GM23338 (cell line): ENCODE data around the gene EXOC4. TPM values are rescaled to one million over a fixed set of nuclear protein-coding genes. Genes with fewer than 3 reads are reported as not detected.

Experiments
- ATAC-seq: fragments of 200-7000 bp; cut with Tn5 transposase; 3 replicates; pipeline ENCODE4 v1.9.1; 2020
- DNase-seq: peaks from one replicate; pipeline ENCODE4 v3.0.0-alpha.2; 2015; ENCODE audit warnings: low spot score
- H2AFZ ChIP-seq: fragments of 200-600 bp; sonication (generic); 2 replicates; pipeline ENCODE4 v1.8.0; 2016; ENCODE audit warnings: antibody characterized with exemption, mild to moderate bottlenecking, moderate library complexity
- H3F3A ChIP-seq: fragments of 200-600 bp; sonication (generic); replicated peaks from 2 replicates; pipeline ENCODE4 v1.8.0; 2017; ENCODE audit warnings: antibody characterized with exemption, mixed run types, low read depth
- H3K27ac ChIP-seq: fragments of 200-600 bp; sonication (generic); 2 replicates; pipeline ENCODE4 v1.6.1; 2016; ENCODE audit warnings: low read depth
- H3K27me3 ChIP-seq: fragments of 200-600 bp; sonication (generic); 2 replicates; pipeline ENCODE4 v1.8.0; 2016; ENCODE audit warnings: mild to moderate bottlenecking, mixed run types, moderate library complexity; ENCODE audit not compliant: insufficient read depth
- H3K36me3 ChIP-seq: fragments of 200-600 bp; sonication (generic); 2 replicates; pipeline ENCODE4 v1.8.0; 2016; ENCODE audit warnings: mild to moderate bottlenecking; ENCODE audit not compliant: insufficient read depth
- H3K4me1 ChIP-seq: fragments of 200-600 bp; sonication (generic); 2 replicates; pipeline ENCODE4 v1.8.0; 2016; ENCODE audit warnings: mild to moderate bottlenecking, moderate library complexity; ENCODE audit not compliant: insufficient read depth
- H3K4me2 ChIP-seq: fragments of 200-600 bp; sonication (generic); 2 replicates; pipeline ENCODE4 v1.7.1; 2017; ENCODE audit warnings: mixed run types
- H3K4me3 ChIP-seq: fragments of 200-600 bp; sonication (generic); 2 replicates; pipeline ENCODE4 v1.6.1; 2016; ENCODE audit warnings: mixed run types
- H3K79me2 ChIP-seq: fragments of 200-600 bp; sonication (generic); replicated peaks from 2 replicates; pipeline ENCODE4 v1.8.0; 2017; ENCODE audit warnings: mild to moderate bottlenecking; ENCODE audit not compliant: insufficient read depth
- H3K9me2 ChIP-seq: fragments of 200-600 bp; sonication (generic); 2 replicates; pipeline ENCODE4 v1.8.0; 2017; ENCODE audit not compliant: insufficient read depth
- H4K20me1 ChIP-seq: fragments of 200-600 bp; sonication (generic); replicated peaks from 2 replicates; pipeline ENCODE4 v1.8.0; 2017; ENCODE audit warnings: mild to moderate bottlenecking; ENCODE audit not compliant: insufficient read depth
- H3K27ac Mint-ChIP-seq: 2 replicates; pipeline ENCODE4 v1.8.0; 2020; ENCODE audit warnings: inconsistent platforms, mild to moderate bottlenecking, moderate library complexity, mixed read lengths
- H3K27me3 Mint-ChIP-seq: 3 replicates; pipeline ENCODE4 v1.8.0; 2022; ENCODE audit warnings: low read depth, mild to moderate bottlenecking, moderate library complexity, mixed read lengths, inconsistent platforms; ENCODE audit not compliant: insufficient read depth, poor library complexity
- H3K36me3 Mint-ChIP-seq: 3 replicates; pipeline ENCODE4 v1.8.0; 2021; ENCODE audit warnings: low read depth, mild to moderate bottlenecking, inconsistent platforms, moderate library complexity, mixed read lengths
- H3K4me1 Mint-ChIP-seq: 3 replicates; pipeline ENCODE4 v1.8.0; 2020; ENCODE audit warnings: mild to moderate bottlenecking, inconsistent platforms, mixed read lengths
- H3K4me3 Mint-ChIP-seq: 3 replicates; pipeline ENCODE4 v1.8.0; 2021; ENCODE audit warnings: moderate library complexity, mild to moderate bottlenecking, inconsistent platforms, mixed read lengths
- H3K9me3 Mint-ChIP-seq: 3 replicates; pipeline ENCODE4 v1.8.0; 2020; ENCODE audit warnings: moderate library complexity, mild to moderate bottlenecking, inconsistent platforms, mixed read lengths
- CREB1 ChIP-seq: fragments of 250-450 bp; sonication (Bioruptor Pico); IDR thresholded peaks from 2 replicates; pipeline ENCODE4 v1.5.0; 2020; ENCODE audit warnings: low read depth, mild to moderate bottlenecking, moderate library complexity
- CTCF ChIP-seq, 2 experiments: fragments of 200-600 bp in 1 of 2; sonication (generic) in 1 of 2; conservative IDR thresholded peaks; 2 replicates each; pipeline versions ENCODE4 v1.5.1 to v1.6.1; 2016 to 2017; ENCODE audit warnings: antibody characterized with exemption in 2 of 2, low read depth in 2 of 2, mild to moderate bottlenecking in 2 of 2, moderate library complexity in 1 of 2
- EZH2 ChIP-seq: fragments of 200-600 bp; sonication (generic); IDR thresholded peaks from one replicate; pipeline ENCODE4 v1.8.0; 2017; ENCODE audit warnings: antibody characterized with exemption, mild to moderate bottlenecking, low read depth; ENCODE audit not compliant: unreplicated experiment
- EZH2phosphoT487 ChIP-seq: fragments of 200-600 bp; sonication (generic); IDR thresholded peaks from one replicate; pipeline ENCODE4 v1.8.1; 2018; ENCODE audit warnings: antibody characterized with exemption; ENCODE audit not compliant: unreplicated experiment
- JUNB ChIP-seq: IDR thresholded peaks from one replicate; pipeline ENCODE4 v1.6.1; 2016; ENCODE audit warnings: antibody characterized with exemption; ENCODE audit not compliant: unreplicated experiment
- NANOG ChIP-seq: IDR thresholded peaks from 2 replicates; pipeline ENCODE4 v1.6.1; 2016; ENCODE audit warnings: antibody characterized with exemption, borderline replicate concordance
- POLR2AphosphoS5 ChIP-seq: IDR thresholded peaks from 2 replicates; pipeline ENCODE4 v1.6.1; 2016; ENCODE audit warnings: antibody characterized with exemption, low read depth
- STAT1 ChIP-seq: IDR thresholded peaks from one replicate; pipeline ENCODE4 v1.6.1; 2016; ENCODE audit warnings: antibody characterized with exemption; ENCODE audit not compliant: unreplicated experiment
- ZNF114 ChIP-seq: fragments of 250-450 bp; sonication (Bioruptor Pico); IDR thresholded peaks from 2 replicates; pipeline ENCODE4 v1.5.0; 2020; ENCODE audit warnings: mild to moderate bottlenecking, moderate library complexity
- ZNF331 ChIP-seq: fragments of 250-450 bp; sonication (Bioruptor Pico); IDR thresholded peaks from 2 replicates; pipeline ENCODE4 v1.5.0; 2020; ENCODE audit warnings: low read depth, mild to moderate bottlenecking, moderate library complexity
- ZNF462 ChIP-seq: fragments of 250-450 bp; sonication (Bioruptor Pico); IDR thresholded peaks from 2 replicates; pipeline ENCODE4 v1.5.0; 2020; ENCODE audit warnings: mild to moderate bottlenecking, moderate library complexity
- polyA plus RNA-seq: library from polyadenylated mRNA; unstranded; fragments of >200 nt; fragmentation: Nextera tagmentation; extraction: Ambion mirVana; gene quantifications from 2 replicates; pipeline ENCODE4 v1.2.1, GENCODE V29; 2016
- total RNA-seq: library from RNA; depleted of rRNA; stranded (reverse); fragments of >200 nt; shearing (Covaris generic); gene quantifications from 2 replicates; pipeline ENCODE4 v1.2.3, GENCODE V29; 2014
- TF ChIP-seq, protein P1 (sequence below): IDR thresholded peaks from 2 replicates; pipeline ENCODE4 v1.6.1; 2016; ENCODE audit warnings: antibody characterized with exemption
- TF ChIP-seq, protein P2 (sequence below): IDR thresholded peaks from one replicate; pipeline ENCODE4 v1.6.1; 2018; ENCODE audit warnings: antibody characterized with exemption; ENCODE audit not compliant: unreplicated experiment

EXOC4 gene
- total and polyA plus RNA-seq, 2 experiments from 2014 or later, result 37.5 to 52.7 TPM

DNA sequence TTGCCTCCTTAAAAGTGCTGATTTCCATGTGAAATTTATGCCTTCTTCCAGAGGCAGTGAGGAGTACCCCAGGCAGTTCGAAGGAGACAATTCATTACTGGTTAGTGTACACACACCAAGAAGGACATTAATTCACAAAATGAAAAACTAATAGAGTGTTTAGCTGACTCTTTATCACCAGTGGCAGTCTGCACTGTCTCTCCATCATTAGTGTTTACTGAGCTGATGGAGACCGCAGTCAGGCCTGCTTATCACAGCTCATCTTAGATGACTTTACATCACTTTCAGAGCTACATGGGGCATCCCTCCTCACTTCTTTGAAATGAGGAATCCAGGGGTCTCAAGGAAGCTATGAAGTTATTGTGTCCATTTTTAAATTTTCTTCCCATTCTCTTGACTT, 718.7 kb downstream of the EXOC4 start:
- Mint-ChIP-seq H3K27me3 (peaks cover 4% of the 10 kb centered on the region), H3K4me1 (peaks cover 15% of the 10 kb centered on the region), H3K4me3 (no peak overlapping the region), H3K36me3 (peaks cover 23% of the 10 kb centered on the region), H3K27ac (no peak overlapping the region), H3K9me3 (peaks cover 23% of the 10 kb centered on the region)
- no peak for DNase-seq
- no peak for ATAC-seq
- TF ChIP-seq, protein P1, sequence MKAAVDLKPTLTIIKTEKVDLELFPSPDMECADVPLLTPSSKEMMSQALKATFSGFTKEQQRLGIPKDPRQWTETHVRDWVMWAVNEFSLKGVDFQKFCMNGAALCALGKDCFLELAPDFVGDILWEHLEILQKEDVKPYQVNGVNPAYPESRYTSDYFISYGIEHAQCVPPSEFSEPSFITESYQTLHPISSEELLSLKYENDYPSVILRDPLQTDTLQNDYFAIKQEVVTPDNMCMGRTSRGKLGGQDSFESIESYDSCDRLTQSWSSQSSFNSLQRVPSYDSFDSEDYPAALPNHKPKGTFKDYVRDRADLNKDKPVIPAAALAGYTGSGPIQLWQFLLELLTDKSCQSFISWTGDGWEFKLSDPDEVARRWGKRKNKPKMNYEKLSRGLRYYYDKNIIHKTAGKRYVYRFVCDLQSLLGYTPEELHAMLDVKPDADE, result no peak
- no peak for TF ChIP-seq CTCF (conservative IDR thresholded peaks at IDR 0.05; ENCODE audit: low read depth in 2 of 2)
- TF ChIP-seq ZNF462 (CRISPR knock-in tag), result no peak
- TF ChIP-seq ZNF331 (CRISPR knock-in tag), result no peak
- TF ChIP-seq JUNB, result no peak
- no peak for TF ChIP-seq NANOG
- no peak for TF ChIP-seq POLR2AphosphoS5
- no peak for TF ChIP-seq ZNF114 (CRISPR knock-in tag)
- TF ChIP-seq EZH2phosphoT487, result no peak
- TF ChIP-seq STAT1, result no peak
- TF ChIP-seq, protein P2, sequence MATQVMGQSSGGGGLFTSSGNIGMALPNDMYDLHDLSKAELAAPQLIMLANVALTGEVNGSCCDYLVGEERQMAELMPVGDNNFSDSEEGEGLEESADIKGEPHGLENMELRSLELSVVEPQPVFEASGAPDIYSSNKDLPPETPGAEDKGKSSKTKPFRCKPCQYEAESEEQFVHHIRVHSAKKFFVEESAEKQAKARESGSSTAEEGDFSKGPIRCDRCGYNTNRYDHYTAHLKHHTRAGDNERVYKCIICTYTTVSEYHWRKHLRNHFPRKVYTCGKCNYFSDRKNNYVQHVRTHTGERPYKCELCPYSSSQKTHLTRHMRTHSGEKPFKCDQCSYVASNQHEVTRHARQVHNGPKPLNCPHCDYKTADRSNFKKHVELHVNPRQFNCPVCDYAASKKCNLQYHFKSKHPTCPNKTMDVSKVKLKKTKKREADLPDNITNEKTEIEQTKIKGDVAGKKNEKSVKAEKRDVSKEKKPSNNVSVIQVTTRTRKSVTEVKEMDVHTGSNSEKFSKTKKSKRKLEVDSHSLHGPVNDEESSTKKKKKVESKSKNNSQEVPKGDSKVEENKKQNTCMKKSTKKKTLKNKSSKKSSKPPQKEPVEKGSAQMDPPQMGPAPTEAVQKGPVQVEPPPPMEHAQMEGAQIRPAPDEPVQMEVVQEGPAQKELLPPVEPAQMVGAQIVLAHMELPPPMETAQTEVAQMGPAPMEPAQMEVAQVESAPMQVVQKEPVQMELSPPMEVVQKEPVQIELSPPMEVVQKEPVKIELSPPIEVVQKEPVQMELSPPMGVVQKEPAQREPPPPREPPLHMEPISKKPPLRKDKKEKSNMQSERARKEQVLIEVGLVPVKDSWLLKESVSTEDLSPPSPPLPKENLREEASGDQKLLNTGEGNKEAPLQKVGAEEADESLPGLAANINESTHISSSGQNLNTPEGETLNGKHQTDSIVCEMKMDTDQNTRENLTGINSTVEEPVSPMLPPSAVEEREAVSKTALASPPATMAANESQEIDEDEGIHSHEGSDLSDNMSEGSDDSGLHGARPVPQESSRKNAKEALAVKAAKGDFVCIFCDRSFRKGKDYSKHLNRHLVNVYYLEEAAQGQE, result no peak
- no peak for TF ChIP-seq EZH2
- no peak for TF ChIP-seq CREB1
- Histone ChIP-seq H3K79me2 (no peaks in the 10 kb centered on the region), H3K4me1 (no peaks in the 10 kb centered on the region), H3K36me3 (no peaks in the 10 kb centered on the region), H3K9me2 (peaks cover 3% of the 10 kb centered on the region; the same call in 1 of the 2 replicates), H3K27me3 (no peaks in the 10 kb centered on the region), H3K4me3 (no peak overlapping the region), H2AFZ (no peak overlapping the region), H3K4me2 (no peak overlapping the region), H3K27ac (no peak overlapping the region), H4K20me1 (no peaks in the 10 kb centered on the region), H3F3A (no peaks in the 10 kb centered on the region)
